ENCODE results near the gene ANK3. TPM values are rescaled to one million over a fixed set of nuclear protein-coding genes. Genes with fewer than 3 reads are reported as not detected.

ANK3 gene
- total RNA-seq, 1 experiment from 2014 or later: 69.6 TPM

DNA sequence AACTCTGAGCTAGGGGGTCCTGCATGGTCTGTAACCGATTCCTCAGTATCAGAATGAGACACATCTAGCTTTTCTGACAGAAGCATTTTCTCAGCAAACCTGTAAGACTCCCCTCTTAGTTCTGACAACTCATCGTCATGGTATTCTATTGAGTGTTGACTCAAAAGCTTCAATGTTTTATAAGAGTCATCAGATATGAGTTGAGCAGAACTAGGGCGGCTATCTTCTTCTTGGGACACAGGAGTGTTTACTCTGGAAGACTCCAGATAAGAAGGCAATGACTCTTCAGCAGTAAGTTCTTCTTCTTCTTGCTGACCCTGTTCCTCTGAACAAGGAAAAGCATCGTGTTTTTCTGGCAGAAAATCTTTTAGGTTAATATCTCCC, 316.3 kb downstream of the ANK3 start (continued):
- TF ChIP-seq, protein P1, sequence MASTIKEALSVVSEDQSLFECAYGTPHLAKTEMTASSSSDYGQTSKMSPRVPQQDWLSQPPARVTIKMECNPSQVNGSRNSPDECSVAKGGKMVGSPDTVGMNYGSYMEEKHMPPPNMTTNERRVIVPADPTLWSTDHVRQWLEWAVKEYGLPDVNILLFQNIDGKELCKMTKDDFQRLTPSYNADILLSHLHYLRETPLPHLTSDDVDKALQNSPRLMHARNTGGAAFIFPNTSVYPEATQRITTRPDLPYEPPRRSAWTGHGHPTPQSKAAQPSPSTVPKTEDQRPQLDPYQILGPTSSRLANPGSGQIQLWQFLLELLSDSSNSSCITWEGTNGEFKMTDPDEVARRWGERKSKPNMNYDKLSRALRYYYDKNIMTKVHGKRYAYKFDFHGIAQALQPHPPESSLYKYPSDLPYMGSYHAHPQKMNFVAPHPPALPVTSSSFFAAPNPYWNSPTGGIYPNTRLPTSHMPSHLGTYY (CRISPR knock-in tag; IDR thresholded peaks at IDR 0.05): no peak
- TF ChIP-seq TP53 (CRISPR knock-in tag; IDR thresholded peaks at IDR 0.05) (no peak), ZSCAN18 (CRISPR knock-in tag; IDR thresholded peaks at IDR 0.05) (no peak), KAT7 (CRISPR knock-in tag; IDR thresholded peaks at IDR 0.05; ENCODE audit: borderline replicate concordance) (no peak)
- TF ChIP-seq, protein P2, sequence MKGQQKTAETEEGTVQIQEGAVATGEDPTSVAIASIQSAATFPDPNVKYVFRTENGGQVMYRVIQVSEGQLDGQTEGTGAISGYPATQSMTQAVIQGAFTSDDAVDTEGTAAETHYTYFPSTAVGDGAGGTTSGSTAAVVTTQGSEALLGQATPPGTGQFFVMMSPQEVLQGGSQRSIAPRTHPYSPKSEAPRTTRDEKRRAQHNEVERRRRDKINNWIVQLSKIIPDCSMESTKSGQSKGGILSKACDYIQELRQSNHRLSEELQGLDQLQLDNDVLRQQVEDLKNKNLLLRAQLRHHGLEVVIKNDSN (CRISPR knock-in tag; IDR thresholded peaks at IDR 0.05): no peak

GRCh38 chr10:60069311-60069710, 320.4 kb downstream of the ANK3 start:
- Mint-ChIP-seq H3K4me3 (no peak overlapping the region), H3K9me3 (no peaks in the 10 kb centered on the region), H3K27me3 (ENCODE audit: low read depth) (no peaks in the 10 kb centered on the region), H3K27ac (no peak overlapping the region), H3K36me3 (peaks cover 12% of the 10 kb centered on the region; the same call in 1 of the 2 replicates), H3K4me1 (no peaks in the 10 kb centered on the region)
- ATAC-seq: no peak
- POLR2A ChIA-PET: no interaction called here
- CTCF ChIA-PET: interaction anchor here (0.8 kb wide), 1 partner anchor 78 kb away, joined by 3 read pairs; no protein-coding TSS in a partner anchor
- no peak for DNase-seq (ENCODE audit: low spot score)
- TF ChIP-seq ZNF423 (CRISPR knock-in tag; IDR thresholded peaks at IDR 0.05): no peak
- TF ChIP-seq GABPB1 (CRISPR knock-in tag; IDR thresholded peaks at IDR 0.05): no peak
- no peak for TF ChIP-seq GTF2I (CRISPR knock-in tag; conservative IDR thresholded peaks at IDR 0.05)
- TF ChIP-seq ESRRA (CRISPR knock-in tag; IDR thresholded peaks at IDR 0.05; ENCODE audit: borderline replicate concordance): no peak
- TF ChIP-seq NFATC4 (CRISPR knock-in tag; IDR thresholded peaks at IDR 0.05): no peak
- no peak for TF ChIP-seq IRF2 (CRISPR knock-in tag; IDR thresholded peaks at IDR 0.05; ENCODE audit: borderline replicate concordance, low read depth)
- no peak for TF ChIP-seq JAZF1 (CRISPR knock-in tag; IDR thresholded peaks at IDR 0.05)
- TF ChIP-seq, protein P3, sequence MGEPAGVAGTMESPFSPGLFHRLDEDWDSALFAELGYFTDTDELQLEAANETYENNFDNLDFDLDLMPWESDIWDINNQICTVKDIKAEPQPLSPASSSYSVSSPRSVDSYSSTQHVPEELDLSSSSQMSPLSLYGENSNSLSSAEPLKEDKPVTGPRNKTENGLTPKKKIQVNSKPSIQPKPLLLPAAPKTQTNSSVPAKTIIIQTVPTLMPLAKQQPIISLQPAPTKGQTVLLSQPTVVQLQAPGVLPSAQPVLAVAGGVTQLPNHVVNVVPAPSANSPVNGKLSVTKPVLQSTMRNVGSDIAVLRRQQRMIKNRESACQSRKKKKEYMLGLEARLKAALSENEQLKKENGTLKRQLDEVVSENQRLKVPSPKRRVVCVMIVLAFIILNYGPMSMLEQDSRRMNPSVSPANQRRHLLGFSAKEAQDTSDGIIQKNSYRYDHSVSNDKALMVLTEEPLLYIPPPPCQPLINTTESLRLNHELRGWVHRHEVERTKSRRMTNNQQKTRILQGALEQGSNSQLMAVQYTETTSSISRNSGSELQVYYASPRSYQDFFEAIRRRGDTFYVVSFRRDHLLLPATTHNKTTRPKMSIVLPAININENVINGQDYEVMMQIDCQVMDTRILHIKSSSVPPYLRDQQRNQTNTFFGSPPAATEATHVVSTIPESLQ (CRISPR knock-in tag; IDR thresholded peaks at IDR 0.05): no peak
- TF ChIP-seq, protein P4, sequence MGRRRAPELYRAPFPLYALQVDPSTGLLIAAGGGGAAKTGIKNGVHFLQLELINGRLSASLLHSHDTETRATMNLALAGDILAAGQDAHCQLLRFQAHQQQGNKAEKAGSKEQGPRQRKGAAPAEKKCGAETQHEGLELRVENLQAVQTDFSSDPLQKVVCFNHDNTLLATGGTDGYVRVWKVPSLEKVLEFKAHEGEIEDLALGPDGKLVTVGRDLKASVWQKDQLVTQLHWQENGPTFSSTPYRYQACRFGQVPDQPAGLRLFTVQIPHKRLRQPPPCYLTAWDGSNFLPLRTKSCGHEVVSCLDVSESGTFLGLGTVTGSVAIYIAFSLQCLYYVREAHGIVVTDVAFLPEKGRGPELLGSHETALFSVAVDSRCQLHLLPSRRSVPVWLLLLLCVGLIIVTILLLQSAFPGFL (CRISPR knock-in tag; IDR thresholded peaks at IDR 0.05; ENCODE audit: borderline replicate concordance): no peak
- no peak for TF ChIP-seq ZNF532 (CRISPR knock-in tag; IDR thresholded peaks at IDR 0.05; ENCODE audit: borderline replicate concordance)
- no peak for TF ChIP-seq MLX (CRISPR knock-in tag; IDR thresholded peaks at IDR 0.05)
- TF ChIP-seq ZBTB43 (CRISPR knock-in tag; IDR thresholded peaks at IDR 0.05): no peak
- no peak for TF ChIP-seq USF2 (CRISPR knock-in tag; IDR thresholded peaks at IDR 0.05)
- no peak for TF ChIP-seq CREB1 (CRISPR knock-in tag; IDR thresholded peaks at IDR 0.05)
- TF ChIP-seq ETV6 (CRISPR knock-in tag; IDR thresholded peaks at IDR 0.05): no peak

Measured in WTC11 (cell line).